ENCODE measurements around the gene ANKRD65.
"Not testable (repeated sequence)": the region's sequence is repeated elsewhere in the genome, so short reads cannot be mapped to it uniquely, and the experiment has no call there.

ANKRD65 gene

DNA sequence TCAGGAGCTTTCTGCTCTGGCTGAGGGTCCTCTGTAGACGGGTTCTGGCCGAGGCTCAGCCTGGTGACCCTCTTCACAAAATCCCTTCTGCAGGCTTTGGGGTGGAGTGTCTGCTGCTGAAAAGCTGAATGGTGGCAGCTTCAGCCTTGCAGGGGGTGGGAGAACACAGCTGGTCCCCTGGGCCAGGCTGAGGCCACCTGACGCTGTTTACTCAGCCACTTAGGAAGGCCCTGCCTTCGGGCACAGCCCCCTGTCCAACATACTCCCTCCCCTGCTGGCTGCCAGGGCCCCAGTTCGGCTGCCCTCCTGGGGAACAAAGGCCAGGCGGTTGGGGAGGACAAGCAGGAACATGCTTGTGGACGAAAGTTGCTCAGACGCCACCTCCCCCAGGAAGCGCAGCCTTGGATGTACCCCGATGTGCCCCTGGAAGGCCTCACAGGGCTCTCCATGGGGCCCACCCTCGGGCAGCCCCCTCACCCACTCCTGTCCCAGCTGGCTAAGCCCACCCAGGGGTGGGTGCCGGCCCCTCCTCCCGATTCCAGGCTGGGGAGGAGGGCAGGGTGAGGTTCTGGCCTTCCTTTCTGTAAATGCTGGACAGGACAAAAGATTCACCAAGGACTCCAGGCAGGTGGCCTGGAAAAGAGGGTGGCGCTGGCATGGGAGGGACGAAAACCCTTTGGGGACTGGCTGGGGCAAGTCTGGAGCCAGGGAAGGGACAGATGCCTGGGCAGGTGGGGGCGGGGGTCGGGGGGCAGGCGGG, at the start of gene ANKRD65:
Gene ANKRD65 (minus strand): TSS at position 130 of the 760 bp plus-strand sequence. CDS start 271 bp downstream, outside the sequence.
- no peak for DNase-seq (ENCODE audit: low spot score)

DNA sequence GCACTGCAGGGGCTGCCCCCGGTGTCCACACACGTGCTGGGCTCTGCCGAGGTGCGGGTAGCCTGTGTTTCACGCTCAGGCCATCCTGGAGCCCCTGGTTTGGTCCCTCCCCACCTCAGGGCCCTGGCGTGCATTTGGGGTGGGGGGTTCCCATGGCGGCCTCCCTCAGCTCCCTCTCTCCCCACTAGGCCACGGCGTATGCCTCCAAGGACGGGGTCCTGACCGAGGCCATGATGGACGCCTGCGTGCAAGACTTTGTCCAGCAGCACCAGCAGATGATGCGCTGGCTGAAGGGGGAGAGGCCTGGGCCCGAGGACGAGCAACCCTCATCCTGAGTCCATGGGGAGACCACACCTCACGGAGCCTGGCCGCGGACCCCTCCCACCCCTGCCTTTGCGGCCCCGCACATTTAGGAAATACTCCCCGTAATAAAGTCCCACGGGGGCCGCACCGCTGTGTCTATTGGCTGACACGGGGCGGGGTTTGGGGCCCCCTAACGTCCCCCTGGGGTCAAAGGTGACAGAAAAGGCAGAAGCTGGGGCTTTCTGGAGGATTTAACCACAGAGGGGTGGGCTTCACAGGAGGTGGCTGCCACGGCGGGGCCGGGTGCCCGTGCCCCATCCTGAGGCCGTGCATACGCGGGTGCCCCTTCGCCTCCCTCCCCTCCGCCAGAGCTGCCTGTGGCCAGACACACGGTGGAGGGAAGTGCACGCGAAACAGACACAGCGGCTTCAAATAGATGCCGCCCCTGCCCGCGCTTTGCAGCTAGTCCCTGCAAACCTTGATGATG, 47.3 kb upstream of the ANKRD65 start:
- not testable (repeated sequence) for DNase-seq (ENCODE audit: low spot score)

DNA sequence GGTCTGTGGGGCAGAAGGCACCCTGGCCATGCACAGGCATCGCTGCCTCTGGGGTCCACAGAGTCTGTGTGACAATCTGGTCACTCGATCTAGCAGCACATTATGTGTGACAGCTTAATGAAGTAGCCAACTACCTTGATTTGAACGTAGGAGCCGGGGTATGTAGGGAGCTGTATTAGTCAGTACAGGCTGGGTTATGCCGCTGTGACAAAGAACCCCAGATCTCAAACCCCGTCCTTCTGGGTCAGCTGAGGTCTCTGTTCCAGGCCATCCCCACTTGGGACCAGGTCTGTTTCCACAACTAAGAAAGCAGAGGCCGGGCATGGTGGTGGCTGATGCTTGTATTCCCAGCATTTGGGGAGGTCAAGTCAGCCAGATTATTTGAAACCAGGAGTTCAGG, 42.2 kb upstream of the ANKRD65 start:
- DNase-seq (ENCODE audit: low spot score), result no peak

DNA sequence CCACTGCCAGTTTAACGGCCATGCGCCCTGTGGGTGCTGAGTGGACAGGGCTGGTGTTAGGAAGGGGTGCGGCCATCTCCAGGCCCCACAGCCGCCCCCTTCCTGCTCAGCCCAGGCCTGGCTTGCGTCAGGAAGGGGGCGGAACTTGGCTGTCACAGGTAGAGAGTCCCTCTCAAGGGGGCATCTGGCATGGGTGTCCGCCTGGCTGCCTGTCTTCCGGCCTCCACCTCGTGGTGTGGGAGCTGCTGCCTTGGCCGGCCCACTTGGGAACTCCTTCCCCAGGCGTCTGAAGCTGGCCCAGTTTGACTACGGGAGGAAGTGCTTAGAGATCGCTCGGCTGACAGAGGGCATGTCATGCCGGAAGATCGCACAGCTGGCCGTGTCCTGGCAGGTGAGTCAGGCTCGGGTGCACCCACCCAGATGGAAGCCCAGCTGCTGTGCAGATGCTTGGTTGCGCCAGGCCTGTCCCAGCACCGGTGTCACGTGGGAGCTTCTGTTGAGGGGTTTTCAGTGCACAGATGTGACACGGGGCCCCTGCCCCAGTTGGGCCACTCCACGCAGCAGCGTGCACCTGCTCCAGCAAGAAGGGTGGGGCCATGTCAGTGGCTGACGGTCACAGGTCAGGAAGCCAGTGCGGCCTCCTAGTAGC, 41.4 kb upstream of the ANKRD65 start:
- no peak for DNase-seq (ENCODE audit: low spot score)

DNA sequence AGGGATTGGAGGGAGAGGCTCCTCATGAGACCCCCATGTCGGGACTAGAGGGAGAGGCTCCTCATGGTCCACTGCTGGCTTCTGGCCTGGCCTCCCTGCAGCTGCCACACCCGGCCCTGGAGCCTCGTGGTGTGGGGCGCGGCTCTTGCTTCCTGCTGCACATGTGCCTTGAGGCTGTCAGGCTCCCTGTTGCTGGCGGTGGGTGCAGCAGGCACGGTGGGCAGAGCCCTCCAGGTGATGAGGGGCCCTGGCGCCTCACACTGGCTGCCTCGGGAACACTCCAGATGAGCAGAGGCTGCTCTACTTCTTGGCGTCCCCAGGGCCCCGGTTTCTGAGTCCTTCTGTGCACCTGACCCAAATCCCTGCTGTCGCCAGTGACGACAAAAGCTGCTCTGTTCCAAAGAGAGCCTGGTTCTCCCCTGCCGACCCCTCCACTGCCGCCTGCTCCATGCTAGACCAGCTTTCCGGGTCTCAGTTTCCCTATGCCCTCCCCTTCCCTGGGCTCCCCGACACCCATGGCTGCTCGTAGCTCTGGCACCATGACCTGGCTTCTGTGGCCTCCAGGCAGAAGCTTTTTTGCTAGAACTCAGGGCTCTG, 40.7 kb upstream of the ANKRD65 start:
- DNase-seq (ENCODE audit: low spot score), result no peak

DNA sequence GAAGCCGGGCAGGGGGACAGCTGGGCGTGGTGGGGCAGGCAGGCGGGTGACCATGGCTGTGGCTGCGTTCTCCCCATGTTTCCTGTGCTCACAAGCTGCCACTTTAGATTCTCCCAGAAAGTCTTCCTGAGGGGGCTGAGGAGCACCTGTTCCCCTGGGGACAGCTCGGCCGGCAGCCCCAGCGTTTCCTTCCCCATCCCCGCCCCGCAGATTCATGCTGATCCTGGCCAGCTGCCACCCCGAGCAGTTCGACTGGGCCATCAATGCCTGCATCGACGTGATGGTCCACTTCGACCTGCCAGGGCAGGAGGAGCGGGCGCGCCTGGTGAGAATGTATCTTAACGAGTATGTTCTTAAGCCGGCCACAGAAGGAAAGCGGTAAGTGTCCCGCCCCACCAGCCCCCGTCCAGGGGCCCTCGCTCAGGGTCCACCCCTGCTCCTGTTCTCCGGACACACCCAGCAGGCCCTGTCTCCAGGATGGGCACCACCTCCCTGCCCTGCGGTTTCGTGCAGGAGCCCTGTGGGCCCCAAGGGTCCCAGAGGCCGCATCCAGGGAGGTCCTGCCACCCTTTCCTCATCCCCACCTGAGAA, 39.6 kb upstream of the ANKRD65 start:
- no peak for DNase-seq (ENCODE audit: low spot score)

DNA sequence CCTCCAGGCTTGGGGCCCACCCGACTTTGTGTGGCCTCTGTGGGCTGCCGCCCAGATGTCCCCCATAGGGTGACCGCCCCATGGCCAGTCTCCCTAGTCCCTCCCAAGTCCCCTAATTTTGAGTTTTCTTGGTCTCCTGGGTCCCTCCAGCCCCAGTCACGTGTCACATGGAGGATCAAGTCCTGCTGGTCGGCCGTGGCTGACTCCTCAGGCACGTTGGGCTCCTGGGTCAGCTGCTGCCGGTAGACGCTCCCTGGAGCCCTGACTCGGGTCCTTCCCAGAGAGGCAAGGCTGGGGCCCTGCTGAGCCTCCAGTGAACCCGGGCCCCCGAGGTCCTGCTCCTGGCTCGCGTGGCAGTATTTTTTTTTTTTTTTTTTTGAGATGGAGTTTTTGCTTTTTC, 38.6 kb upstream of the ANKRD65 start:
- not testable (repeated sequence) for DNase-seq (ENCODE audit: low spot score)

DNA sequence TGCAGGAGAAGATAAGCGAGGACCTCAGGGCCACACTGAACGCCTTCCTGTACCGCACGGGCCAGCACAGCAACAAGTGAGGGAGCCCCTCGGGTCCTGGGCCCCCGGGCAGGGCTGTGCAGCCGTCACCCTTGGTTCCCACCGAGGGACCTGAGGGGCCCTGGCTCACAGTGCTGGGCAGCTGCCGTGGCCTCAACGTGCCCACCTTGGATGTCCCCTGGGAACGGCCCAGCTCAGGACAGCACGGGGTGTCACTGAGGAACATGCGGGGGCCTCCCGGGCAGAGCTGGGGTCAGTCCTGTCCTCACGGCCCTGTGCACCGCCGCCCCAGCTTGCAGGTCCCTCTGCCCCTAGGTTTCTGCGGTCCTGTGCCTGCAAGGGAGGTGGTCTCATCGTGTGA, 38.1 kb upstream of the ANKRD65 start:
- DNase-seq (ENCODE audit: low spot score), result not testable (repeated sequence)

DNA sequence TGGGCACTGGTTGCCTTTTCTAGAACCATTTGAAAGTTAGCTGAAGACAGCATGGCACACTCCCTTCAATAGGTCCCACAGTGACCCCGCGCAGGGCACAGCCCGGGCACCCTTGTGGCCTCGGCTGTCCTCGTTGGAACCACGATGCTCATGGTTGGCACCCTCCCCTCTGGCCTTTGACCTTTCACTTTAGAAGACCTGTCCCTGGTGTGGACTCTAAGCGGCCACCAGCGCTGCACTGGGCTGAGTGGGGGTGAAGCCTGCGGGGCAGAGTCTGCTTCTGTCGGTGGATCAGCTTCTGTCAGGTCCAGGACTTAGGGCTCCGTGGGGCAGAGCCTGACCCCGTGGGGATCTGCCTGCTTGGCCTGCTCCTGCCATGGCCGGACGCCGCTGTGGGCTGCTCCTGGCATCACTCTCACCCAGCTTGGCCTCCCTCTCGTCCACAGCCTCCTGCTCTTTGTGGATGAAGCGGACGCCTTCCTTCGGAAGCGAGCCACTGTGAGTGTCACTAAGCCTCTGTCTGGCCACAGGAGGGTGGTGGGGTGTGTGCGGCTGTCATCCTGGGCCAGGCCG, 35.7 kb upstream of the ANKRD65 start:
- DNase-seq (ENCODE audit: low spot score), result not testable (repeated sequence)

DNA sequence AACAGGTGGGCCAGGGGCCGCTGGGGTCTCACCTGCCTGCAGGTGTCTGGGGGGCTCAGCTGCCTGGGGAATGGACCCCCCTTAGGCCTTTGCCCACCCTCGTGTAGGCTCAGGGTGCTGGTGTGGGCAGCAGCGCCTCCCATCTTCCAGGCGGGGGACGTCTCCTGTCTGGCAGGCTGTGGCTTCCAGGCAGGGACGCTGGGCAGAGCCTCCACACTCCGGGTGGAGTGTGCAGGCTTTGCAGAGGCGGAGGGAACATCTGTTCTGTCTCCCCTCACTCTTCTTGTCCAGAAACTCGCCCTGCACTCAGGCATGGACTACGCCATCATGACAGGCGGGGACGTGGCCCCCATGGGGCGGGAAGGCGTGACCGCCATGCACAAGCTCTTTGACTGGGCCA, 34.9 kb upstream of the ANKRD65 start:
- not testable (repeated sequence) for DNase-seq (ENCODE audit: low spot score)

DNA sequence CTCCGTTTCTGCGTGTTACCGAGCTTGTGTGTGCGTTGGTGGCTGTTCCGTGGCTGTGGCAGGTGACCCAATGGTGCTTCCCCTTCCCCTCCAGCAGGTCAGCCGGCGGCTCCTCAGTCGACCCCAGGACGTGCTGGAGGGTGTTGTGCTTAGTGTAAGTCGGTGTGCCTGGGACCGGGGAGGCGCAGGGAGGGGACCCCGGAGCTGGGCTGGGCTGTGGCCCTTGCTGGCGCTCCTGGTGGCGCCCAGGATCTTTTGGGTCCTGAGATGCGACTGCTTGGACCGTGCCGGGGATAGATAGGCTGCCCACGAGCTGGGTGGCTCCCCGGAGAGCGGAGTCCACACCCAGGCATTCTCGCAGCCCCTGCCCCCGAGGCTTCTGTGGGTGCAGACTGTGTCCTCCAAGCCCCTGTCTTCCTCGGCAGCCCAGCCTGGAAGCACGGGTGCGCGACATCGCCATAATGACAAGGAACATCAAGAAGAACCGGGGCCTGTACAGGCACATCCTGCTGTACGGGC, 34.3 kb upstream of the ANKRD65 start:
- DNase-seq (ENCODE audit: low spot score), result no peak

DNA sequence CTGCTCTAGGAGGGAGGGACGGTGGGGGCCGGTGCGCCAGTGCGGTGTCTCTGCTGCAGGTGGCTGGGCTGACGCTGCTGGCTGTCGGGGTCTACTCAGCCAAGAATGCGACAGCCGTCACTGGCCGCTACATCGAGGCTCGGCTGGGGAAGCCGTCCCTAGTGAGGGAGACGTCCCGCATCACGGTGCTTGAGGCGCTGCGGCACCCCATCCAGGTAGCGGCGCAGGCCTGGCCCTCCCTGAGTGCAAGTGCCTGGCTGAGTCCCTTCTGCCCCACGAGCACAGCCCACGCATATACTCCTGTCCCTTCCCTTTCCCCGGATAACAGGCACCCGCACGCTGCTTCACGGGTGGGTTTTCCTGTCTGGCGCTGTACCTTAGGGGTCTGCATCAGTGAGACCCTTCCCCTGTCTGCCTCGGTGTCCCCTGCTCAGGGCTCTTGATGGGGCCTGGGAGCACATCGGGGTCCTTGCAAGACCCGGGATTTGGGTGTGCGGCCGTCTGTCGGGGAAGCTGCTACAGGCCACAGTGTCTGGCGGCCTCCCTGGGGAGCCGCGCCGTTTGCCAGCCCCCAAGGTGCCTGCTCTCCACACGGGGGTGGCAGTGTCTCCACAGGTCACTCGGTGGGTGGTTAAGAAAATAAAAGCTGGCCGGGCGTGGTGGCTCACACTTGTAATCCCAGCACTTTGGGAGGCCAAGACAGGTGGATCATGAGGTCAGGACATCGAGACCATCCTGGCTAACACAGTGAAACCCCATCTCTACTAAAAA, 33.4 kb upstream of the ANKRD65 start:
- DNase-seq (ENCODE audit: low spot score), result not testable (repeated sequence)

DNA sequence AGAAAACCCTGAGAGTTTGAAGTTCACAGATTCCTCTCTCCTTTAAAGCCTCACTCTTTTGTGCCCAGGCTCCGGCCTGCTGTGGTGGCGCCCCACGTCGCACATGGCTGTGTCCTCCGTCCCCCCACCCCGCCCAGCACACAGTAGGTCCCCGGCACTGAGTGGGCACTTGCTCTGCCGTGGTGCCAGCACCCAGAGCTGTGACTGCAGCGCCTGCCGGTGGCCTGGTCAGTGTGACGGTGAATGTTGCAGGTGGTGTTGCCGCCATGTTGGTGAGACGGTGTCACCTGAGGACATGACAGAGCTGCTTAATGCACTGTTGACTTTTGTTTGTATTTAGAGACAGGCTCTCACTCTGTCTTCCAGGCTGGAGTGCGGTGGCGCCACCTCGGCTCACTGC, 31.8 kb upstream of the ANKRD65 start:
- no peak for DNase-seq (ENCODE audit: low spot score)

DNA sequence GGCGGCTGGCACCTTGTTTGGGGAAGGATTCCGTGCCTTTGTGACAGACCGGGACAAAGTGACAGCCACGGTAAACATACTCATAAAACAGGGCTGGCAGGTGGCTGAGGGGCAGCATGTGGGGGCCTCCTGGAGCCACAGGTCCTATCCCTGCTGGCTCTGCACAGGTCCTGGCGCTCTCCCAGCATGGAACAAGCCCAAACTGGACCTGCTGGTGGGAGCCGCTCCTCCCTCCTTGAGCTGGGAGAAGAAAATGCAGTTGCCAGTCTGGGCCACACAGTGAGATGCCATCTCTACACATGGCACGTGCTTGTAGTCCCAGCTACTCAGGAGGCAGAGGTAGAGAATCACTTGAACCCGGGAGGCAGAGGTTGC, 31.3 kb upstream of the ANKRD65 start:
- not testable (repeated sequence) for DNase-seq (ENCODE audit: low spot score)

DNA sequence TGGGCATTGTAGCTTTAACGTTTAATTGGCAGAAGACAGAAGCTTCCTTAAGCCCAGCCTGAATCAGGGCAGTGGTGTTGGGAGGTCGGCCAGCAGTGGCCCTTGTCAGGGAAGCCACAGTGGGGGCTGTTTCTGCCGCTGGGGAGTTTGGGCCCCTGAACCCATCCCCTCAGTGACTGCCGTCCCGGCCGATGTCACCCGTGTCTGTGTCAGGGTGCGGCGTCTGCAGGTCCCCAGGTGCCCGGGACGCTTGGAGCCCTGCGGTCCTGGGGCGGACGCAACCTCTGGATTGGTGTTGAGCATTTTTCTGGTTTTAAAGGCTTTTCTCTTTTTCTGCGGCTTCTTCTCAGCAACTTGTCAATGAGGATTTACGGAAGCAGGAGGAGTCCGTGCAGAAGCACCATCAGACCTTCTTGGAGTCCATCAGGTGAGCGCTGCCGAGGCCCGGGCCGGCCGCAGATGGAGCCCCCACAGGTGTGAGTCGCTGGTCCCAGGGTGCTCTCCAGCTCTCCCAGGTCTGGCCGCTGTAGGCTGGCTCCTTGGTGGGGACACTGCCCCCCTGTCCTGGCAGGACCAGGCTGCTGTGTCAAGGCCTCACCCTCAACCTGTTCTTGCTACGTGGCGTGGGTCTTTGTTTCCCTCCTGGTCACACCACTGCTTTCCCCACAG, 30.8 kb upstream of the ANKRD65 start:
- DNase-seq (ENCODE audit: low spot score), result no peak

DNA sequence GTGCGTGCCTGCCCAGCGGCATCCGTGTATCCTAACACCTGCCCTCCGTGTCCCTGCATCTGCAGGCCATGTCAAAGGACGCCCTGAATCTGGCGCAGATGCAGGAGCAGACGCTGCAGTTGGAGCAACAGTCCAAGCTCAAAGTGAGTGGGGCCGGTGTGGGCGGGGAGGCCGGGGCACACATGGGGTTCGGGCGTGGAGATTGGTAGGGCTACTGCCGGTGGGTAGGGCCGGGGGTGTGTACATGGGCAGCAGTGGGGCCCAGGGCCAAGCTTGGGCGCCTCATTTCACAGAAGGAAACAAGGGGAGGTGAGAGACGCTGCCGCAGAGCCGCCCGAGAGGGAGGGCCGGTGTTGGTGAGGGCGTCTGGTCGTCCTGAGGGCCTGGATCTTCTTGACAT, 29.5 kb upstream of the ANKRD65 start:
- DNase-seq (ENCODE audit: low spot score), result not testable (repeated sequence)

DNA sequence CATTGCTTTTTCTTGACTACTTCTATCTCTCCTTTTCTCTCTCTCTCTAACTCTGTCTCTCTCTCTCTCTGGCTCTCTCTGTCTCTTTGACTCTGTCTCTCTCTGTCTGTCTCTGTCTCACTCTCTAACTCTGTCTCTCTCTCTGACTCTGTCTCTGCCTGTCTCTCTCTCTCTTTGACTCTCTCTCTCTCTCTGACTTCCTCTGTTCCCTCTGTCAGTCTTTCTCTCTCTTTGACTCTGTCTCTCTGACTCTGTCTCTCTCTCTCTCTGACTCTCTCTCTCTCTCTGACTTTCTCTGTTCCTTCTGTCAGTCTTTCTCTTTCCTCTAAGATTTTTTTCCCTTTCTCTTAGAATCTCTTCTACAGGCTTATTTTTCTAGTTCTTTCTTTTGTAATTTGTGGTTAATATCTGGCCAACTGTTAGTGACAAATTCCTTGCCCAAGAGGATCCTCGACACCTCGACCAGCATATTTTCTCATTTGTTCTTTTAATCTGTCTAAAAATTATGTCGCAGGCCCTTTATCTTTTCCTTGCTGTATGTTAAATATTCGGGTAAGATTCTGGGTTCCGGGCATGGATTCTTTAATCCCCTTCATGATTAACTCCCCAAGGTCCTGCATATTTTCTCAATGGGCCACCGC, 28.1 kb upstream of the ANKRD65 start, which contains the start of gene ATAD3C:
Gene ATAD3C (plus strand): TSS at position 591 of the 641 bp plus-strand sequence. CDS start 995 bp downstream, outside the sequence.
- DNase-seq (ENCODE audit: low spot score), result no peak

DNA sequence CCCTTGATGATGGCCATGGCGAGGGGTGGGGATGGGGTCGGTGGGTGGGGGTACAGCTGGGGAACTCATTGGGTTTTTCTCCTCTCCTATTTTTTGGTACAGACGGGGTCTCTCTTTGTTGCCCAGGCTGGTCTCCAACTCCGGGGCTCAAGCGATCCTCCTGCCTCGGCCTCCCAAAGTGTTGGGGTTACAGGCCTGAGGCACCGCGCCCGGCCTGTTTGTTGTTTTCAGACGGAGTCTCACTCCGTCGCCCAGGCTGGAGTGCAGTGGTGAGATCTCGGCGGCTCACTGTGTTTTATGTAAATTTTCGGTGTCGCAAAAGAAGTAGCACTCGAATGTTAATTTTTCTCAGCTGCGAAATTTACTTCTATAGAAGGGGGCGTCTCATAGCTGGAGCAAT, 25.6 kb upstream of the ANKRD65 start:
- DNase-seq (ENCODE audit: low spot score), result not testable (repeated sequence)

DNA sequence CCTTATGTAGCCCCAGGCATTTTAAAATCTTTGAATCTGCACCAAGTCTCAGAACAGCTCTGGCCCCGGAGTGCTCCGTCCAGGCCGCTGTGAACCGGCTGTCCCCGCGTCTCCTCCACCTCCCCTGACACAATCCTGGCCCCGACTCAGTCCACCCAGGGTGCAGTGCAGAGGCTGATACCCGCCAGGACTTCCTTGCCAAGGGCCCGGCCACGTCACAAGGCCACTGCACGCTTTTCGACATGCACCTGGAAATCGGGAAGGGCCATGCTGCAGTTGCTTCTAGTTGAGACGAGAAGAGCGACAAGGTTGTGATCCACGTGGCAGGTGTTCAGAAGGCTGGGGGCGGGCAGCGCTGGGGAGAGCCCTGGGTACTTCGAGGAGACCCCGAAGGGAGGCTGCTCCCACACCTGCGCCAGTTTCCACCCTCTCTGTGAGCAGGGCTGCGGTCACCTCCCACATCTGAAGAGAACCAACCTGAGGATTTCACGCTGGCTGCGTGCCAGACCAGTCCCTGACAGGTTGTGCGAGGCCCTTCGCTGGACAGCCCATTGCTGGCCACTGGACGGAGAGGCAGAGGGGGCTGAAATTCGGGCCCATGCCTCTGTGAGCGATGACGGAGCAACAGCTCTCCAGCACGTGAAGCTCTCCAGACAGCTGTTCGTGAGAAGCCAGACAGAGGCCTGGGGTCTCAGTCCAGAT, 21.1 kb upstream of the ANKRD65 start:
- no peak for DNase-seq (ENCODE audit: low spot score)

Measured in hematopoietic multipotent progenitor cell treated with erythropoietin and hydrocortisone succinate and interleukin-3 and kit ligand, for 17 days (in vitro differentiated cells).